Measurements from ENCODE around the gene CPNE4.

Gene CPNE4

DNA sequence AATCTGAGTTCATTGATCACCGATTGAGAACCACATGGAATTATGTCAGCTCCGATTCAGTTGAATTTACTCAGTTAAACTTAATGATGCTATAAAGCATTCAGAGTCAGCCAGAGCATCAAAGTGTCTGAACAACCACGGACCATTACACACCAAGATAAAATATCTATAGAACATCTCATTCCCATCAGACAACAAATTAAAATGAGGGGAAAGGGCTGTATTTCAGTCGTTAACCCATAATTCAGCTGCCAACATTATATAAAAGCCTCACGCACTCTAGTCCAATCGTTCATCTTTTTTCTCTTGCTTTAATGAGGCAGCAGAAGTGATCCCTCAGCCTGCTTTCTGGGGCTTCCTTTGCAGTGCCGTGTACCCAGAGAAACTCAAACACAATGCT lies 11.9 kb downstream of the CPNE4 start:
- H3K27ac ChIP-seq (ENCODE audit: poor library complexity, severe bottlenecking): no peak overlapping the region
- H3K9me3 ChIP-seq (ENCODE audit: severe bottlenecking): no peaks in the 10 kb centered on the region
- no peaks in the 10 kb centered on the region for H3K4me1 ChIP-seq (ENCODE audit: insufficient read depth, poor library complexity, severe bottlenecking)
- no peak overlapping the region for H3K4me3 ChIP-seq (ENCODE audit: severe bottlenecking)
- ATAC-seq (ENCODE audit: low read depth) (no peak), DNase-seq (ENCODE audit: low spot score) (no peak)
- H3K27me3 ChIP-seq (ENCODE audit: insufficient read depth, poor library complexity, severe bottlenecking): peaks cover 3% of the 10 kb centered on the region
- TF ChIP-seq, protein P1, sequence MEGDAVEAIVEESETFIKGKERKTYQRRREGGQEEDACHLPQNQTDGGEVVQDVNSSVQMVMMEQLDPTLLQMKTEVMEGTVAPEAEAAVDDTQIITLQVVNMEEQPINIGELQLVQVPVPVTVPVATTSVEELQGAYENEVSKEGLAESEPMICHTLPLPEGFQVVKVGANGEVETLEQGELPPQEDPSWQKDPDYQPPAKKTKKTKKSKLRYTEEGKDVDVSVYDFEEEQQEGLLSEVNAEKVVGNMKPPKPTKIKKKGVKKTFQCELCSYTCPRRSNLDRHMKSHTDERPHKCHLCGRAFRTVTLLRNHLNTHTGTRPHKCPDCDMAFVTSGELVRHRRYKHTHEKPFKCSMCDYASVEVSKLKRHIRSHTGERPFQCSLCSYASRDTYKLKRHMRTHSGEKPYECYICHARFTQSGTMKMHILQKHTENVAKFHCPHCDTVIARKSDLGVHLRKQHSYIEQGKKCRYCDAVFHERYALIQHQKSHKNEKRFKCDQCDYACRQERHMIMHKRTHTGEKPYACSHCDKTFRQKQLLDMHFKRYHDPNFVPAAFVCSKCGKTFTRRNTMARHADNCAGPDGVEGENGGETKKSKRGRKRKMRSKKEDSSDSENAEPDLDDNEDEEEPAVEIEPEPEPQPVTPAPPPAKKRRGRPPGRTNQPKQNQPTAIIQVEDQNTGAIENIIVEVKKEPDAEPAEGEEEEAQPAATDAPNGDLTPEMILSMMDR (IDR thresholded peaks at IDR 0.05; ENCODE audit: poor library complexity, severe bottlenecking): no peak
- no peaks in the 10 kb centered on the region for H3K36me3 ChIP-seq (ENCODE audit: low read depth)

DNA sequence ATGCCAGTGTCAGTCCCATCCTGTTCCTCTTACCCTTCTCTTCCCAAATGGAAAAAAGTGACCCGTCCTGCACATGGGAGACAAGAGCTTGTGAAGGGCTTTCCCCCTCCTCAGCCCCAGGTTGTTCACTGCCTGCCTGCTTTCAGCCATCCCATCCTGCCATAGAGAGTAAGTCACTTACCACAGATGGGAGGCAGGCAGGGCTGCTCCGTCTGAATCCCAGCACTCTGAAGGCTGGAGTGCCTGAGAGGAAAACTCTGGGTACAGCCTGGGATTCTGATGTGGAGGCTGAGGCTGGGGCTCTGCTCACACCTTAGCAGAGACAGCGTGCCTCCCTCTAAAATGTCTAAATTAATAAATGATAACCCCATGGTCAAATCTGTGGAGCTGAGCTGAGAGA lies 14.8 kb downstream of the CPNE4 start:
- no peaks in the 10 kb centered on the region for H3K36me3 ChIP-seq (ENCODE audit: low read depth)
- H3K27me3 ChIP-seq (ENCODE audit: insufficient read depth, poor library complexity, severe bottlenecking): peaks cover 3% of the 10 kb centered on the region
- TF ChIP-seq, protein P1 (IDR thresholded peaks at IDR 0.05; ENCODE audit: poor library complexity, severe bottlenecking): no peak
- no peak for ATAC-seq (ENCODE audit: low read depth)
- H3K4me1 ChIP-seq (ENCODE audit: insufficient read depth, poor library complexity, severe bottlenecking): no peaks in the 10 kb centered on the region
- no peak overlapping the region for H3K27ac ChIP-seq (ENCODE audit: poor library complexity, severe bottlenecking)
- H3K4me3 ChIP-seq (ENCODE audit: severe bottlenecking): no peak overlapping the region
- DNase-seq (ENCODE audit: low spot score): no peak
- H3K9me3 ChIP-seq (ENCODE audit: severe bottlenecking): no peaks in the 10 kb centered on the region

DNA sequence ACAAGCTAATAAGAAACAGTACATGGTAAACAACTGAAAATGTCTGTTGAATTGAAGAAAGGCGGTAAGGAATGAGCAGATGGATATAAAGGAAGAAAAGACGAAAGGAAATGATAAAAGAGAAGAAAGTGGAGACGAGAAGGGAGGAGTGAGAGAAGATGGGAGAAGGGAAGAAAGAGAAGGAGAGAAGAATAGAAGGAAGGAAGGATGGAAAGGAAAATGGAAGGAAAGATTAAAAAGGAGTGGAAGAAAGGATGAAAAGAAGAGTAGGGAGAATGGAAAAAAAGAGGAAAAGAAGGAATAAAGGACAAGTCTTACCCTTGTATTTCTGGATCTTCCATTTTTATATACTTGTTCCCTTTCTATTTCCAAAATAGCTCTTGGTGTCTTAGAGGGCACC lies 17.7 kb downstream of the CPNE4 start:
- Histone ChIP-seq H3K36me3 (ENCODE audit: low read depth) (no peaks in the 10 kb centered on the region), H3K9me3 (ENCODE audit: severe bottlenecking) (no peaks in the 10 kb centered on the region), H3K4me1 (ENCODE audit: insufficient read depth, poor library complexity, severe bottlenecking) (no peaks in the 10 kb centered on the region), H3K27ac (ENCODE audit: poor library complexity, severe bottlenecking) (no peak overlapping the region), H3K4me3 (ENCODE audit: severe bottlenecking) (no peak overlapping the region), H3K27me3 (ENCODE audit: insufficient read depth, poor library complexity, severe bottlenecking) (peaks cover 7% of the 10 kb centered on the region)
- no peak for ATAC-seq (ENCODE audit: low read depth)
- no peak for DNase-seq (ENCODE audit: low spot score)
- TF ChIP-seq, protein P1 (IDR thresholded peaks at IDR 0.05; ENCODE audit: poor library complexity, severe bottlenecking): no peak

DNA sequence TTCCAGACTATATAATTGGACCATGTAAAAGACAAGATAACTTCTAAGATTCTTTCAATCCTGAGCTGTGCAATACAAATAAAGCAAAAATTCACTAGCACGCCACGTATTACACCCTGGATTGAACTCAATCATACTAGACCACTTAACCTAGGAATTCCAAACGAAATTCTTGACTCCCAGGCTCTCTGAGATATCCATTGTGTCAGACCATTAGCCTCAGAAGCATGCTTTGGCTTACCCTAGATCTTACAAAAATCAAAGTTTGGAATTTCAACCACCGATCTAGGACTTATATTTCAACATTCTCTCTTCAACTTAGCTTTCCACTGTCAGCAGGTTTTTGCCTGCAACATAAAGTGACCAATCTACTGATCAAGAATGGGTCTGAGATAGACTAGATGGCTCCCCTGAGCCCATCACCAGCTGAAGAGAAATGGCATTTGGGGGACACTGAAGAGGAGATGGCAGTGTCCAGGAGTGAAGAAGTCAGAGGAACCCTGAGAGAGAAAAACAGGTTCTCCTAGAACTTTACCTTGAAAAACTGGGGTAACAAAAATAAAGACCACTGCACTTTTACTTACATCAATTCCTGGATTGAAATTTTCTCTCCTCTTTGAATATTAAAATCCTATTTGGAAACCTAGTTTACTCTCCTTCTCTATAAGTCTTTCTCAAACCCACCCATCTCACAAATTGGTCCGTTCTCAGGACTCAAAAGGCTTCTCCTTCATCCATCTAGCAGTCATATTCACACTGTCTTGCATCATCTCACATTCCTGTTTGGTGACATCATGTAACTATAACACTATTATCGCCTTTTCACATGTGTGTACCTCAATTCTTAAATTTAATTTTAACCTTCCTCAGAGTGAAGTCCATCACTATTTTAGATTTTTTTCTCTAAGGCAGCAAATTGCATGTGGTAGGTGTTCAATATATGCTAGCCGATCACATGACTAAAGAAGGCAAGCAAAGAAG lies 18.5 kb downstream of the CPNE4 start:
- H3K4me3 ChIP-seq (ENCODE audit: severe bottlenecking): no peak overlapping the region
- ATAC-seq (ENCODE audit: low read depth) (no peak), DNase-seq (ENCODE audit: low spot score) (no peak)
- TF ChIP-seq, protein P1 (IDR thresholded peaks at IDR 0.05; ENCODE audit: poor library complexity, severe bottlenecking): no peak
- H3K36me3 ChIP-seq (ENCODE audit: low read depth): no peaks in the 10 kb centered on the region
- H3K4me1 ChIP-seq (ENCODE audit: insufficient read depth, poor library complexity, severe bottlenecking): no peaks in the 10 kb centered on the region
- H3K27me3 ChIP-seq (ENCODE audit: insufficient read depth, poor library complexity, severe bottlenecking): peaks cover 7% of the 10 kb centered on the region
- no peaks in the 10 kb centered on the region for H3K9me3 ChIP-seq (ENCODE audit: severe bottlenecking)
- no peak overlapping the region for H3K27ac ChIP-seq (ENCODE audit: poor library complexity, severe bottlenecking)

DNA sequence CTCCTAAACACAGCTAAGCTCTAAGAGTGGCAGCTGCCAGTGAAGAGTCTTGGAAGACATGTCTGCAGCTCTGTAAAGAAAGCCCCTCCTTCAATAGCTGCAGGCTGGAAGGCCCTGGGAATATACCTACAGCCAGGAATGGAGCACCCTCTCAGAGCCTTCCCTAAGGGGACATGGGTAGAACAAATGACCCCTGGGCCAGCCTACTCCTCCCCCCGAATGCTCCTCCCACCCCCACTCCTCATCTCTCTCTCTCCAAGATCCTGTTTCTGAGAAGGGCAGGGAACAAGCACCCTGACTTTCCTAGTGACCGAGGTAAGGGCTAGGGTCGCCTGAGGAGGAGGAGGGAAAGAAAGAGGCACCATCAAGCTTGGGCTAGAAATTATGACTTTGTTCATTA lies 20.7 kb downstream of the CPNE4 start:
- Histone ChIP-seq H3K36me3 (ENCODE audit: low read depth) (no peaks in the 10 kb centered on the region), H3K4me3 (ENCODE audit: severe bottlenecking) (no peak overlapping the region), H3K27ac (ENCODE audit: poor library complexity, severe bottlenecking) (no peak overlapping the region), H3K9me3 (ENCODE audit: severe bottlenecking) (no peaks in the 10 kb centered on the region), H3K27me3 (ENCODE audit: insufficient read depth, poor library complexity, severe bottlenecking) (peaks cover 4% of the 10 kb centered on the region), H3K4me1 (ENCODE audit: insufficient read depth, poor library complexity, severe bottlenecking) (no peaks in the 10 kb centered on the region)
- DNase-seq (ENCODE audit: low spot score) (no peak), ATAC-seq (ENCODE audit: low read depth) (no peak; the same call in 2 of the 3 replicates)
- TF ChIP-seq, protein P1 (IDR thresholded peaks at IDR 0.05; ENCODE audit: poor library complexity, severe bottlenecking): no peak
